B cell (primary cell): ENCODE data around the gene PPP2R2B. TPM values are rescaled to one million over a fixed set of nuclear protein-coding genes. Genes with fewer than 3 reads are reported as not detected.

Source experiments
- ATAC-seq: fragments of 200-7000 bp; cut with Tn5 transposase; one replicate; pipeline ENCODE4 v1.10.0; 2021; ENCODE audit warnings: low read depth, mild to moderate bottlenecking, moderate number of reproducible peaks, moderate library complexity
- CTCF ChIA-PET: fragments of 350-600 bp; sonication (Branson Sonifier 250); formaldehyde crosslinking; loops from one replicate; lab custom pipeline; 2021; ENCODE audit warnings: antibody characterized with exemption, inconsistent platforms; lab: Charles Lee
- POLR2A ChIA-PET: fragments of 350-600 bp; sonication (Branson Sonifier 250); formaldehyde crosslinking; loops from one replicate; lab custom pipeline; 2021; ENCODE audit warnings: antibody characterized with exemption; lab: Charles Lee
- DNase-seq: peaks from one replicate; pipeline ENCODE4 v3.0.0; 2013
- H2AFZ ChIP-seq: 2 replicates; pipeline ENCODE4 v1.6.1; 2012; ENCODE audit warnings: mild to moderate bottlenecking, low read depth, low read length; ENCODE audit not compliant: insufficient read depth, poor library complexity, severe bottlenecking
- H3K27ac ChIP-seq, 2 donors: 1 replicate in 1 of 2; 2 replicates in 1 of 2; pipeline ENCODE4 v1.5.1; 2012 to 2013; ENCODE audit warnings: low read length in 2 of 2, mild to moderate bottlenecking in 2 of 2, moderate library complexity in 1 of 2
- H3K27me3 ChIP-seq, 4 experiments: fragments of 200-600 bp in 1 of 4; sonication (generic) in 1 of 4; replicated peaks in 1 of 4; 1 replicate in 2 of 4; 2 replicates in 2 of 4; pipeline versions ENCODE4 v1.6.1 to v1.7.0; 2013 to 2016; ENCODE audit warnings: low read length in 3 of 4, mild to moderate bottlenecking in 2 of 4, mixed read lengths in 1 of 4, moderate library complexity in 1 of 4; ENCODE audit not compliant: insufficient read depth in 4 of 4, control insufficient read depth in 3 of 4; ENCODE audit errors: control extremely low read depth in 1 of 4
- H3K36me3 ChIP-seq, 2 experiments: replicated peaks in 1 of 2; 1 replicate in 1 of 2; 2 replicates in 1 of 2; pipeline versions ENCODE4 v1.6.1 to v1.7.1; 2013; ENCODE audit warnings: low read length in 1 of 2; ENCODE audit not compliant: insufficient read depth in 2 of 2, control insufficient read depth in 1 of 2; ENCODE audit errors: control extremely low read depth in 1 of 2, extremely low read depth in 1 of 2
- H3K4me1 ChIP-seq, 2 donors: fragments of 200-600 bp in 1 of 2; sonication (generic) in 1 of 2; 1 replicate in 1 of 2; 2 replicates in 1 of 2; pipeline versions ENCODE4 v1.5.1 to v1.6.1; 2013 to 2017; ENCODE audit warnings: low read length in 2 of 2; ENCODE audit not compliant: control insufficient read depth in 2 of 2, insufficient read depth in 2 of 2
- H3K4me2 ChIP-seq: replicated peaks from 2 replicates; pipeline ENCODE3; 2012; ENCODE audit warnings: mild to moderate bottlenecking, low read depth, low read length; ENCODE audit not compliant: poor library complexity, severe bottlenecking
- H3K4me3 ChIP-seq, 5 experiments: fragments of 200-600 bp in 1 of 5; sonication (generic) in 1 of 5; 1 replicate in 3 of 5; 2 replicates in 2 of 5; pipeline versions ENCODE4 v1.5.1 to v1.7.0; 2011 to 2016; ENCODE audit warnings: low read length in 4 of 5, mild to moderate bottlenecking in 4 of 5, low read depth in 2 of 5, control low read depth in 1 of 5, moderate library complexity in 1 of 5; ENCODE audit not compliant: insufficient read depth in 1 of 5; ENCODE audit errors: control extremely low read depth in 1 of 5, extremely low read depth in 1 of 5
- H3K79me2 ChIP-seq: fragments of 200-600 bp; sonication (generic); one replicate; pipeline ENCODE4 v1.6.0; 2016; ENCODE audit warnings: low read length; ENCODE audit not compliant: control insufficient read depth, insufficient read depth
- H3K9ac ChIP-seq: fragments of 200-600 bp; sonication (generic); 2 replicates; pipeline ENCODE4 v1.6.1; 2017; ENCODE audit warnings: mild to moderate bottlenecking, low read length, moderate library complexity
- H3K9me3 ChIP-seq, 3 donors: one replicate each; pipeline versions ENCODE4 v1.6.1 to v1.7.1; 2013; ENCODE audit warnings: low read length in 2 of 3; ENCODE audit not compliant: control insufficient read depth in 2 of 3, insufficient read depth in 1 of 3; ENCODE audit errors: control extremely low read depth in 1 of 3
- H4K20me1 ChIP-seq: 2 replicates; pipeline ENCODE4 v1.6.0; 2012; ENCODE audit warnings: mild to moderate bottlenecking, low read length; ENCODE audit not compliant: insufficient read depth, control insufficient read depth, poor library complexity, severe bottlenecking
- H3K27ac Mint-ChIP-seq: one replicate; pipeline ENCODE4 v1.8.0; 2021; ENCODE audit warnings: mixed read lengths
- H3K27me3 Mint-ChIP-seq: one replicate; pipeline ENCODE4 v1.8.0; 2021; ENCODE audit warnings: mixed read lengths
- H3K4me1 Mint-ChIP-seq: one replicate; pipeline ENCODE4 v1.8.0; 2021; ENCODE audit warnings: mixed read lengths
- H3K4me3 Mint-ChIP-seq: one replicate; pipeline ENCODE4 v1.8.0; 2021; ENCODE audit warnings: mixed read lengths
- H3K9me3 Mint-ChIP-seq: one replicate; pipeline ENCODE4 v1.8.0; 2022; ENCODE audit warnings: mixed read lengths; ENCODE audit not compliant: insufficient read depth
- CTCF ChIP-seq: fragments of 200-600 bp; IDR thresholded peaks from one replicate; pipeline ENCODE4 v1.8.0; 2022; ENCODE audit warnings: antibody characterized with exemption, mild to moderate bottlenecking
- EZH2 ChIP-seq: IDR thresholded peaks from 2 replicates; pipeline ENCODE4 v1.6.1; 2012; ENCODE audit warnings: borderline replicate concordance, low read depth, mild to moderate bottlenecking, moderate library complexity, low read length; ENCODE audit not compliant: insufficient read depth, poor library complexity, severe bottlenecking
- WGBS: methylation state at CpG from one replicate; pipeline ENCODE4 v1.1.5; 2013; ENCODE audit warnings: missing lambda C conversion rate; ENCODE audit not compliant: insufficient coverage; 5-methylcytosine and 5-hydroxymethylcytosine counted together
- intact Hi-C: fragments of 100-400 bp; cut with micrococcal nuclease; formaldehyde crosslinking; loops from one replicate; pipeline ENCODE4 v1.10.0; 2022
- polyA plus RNA-seq: library from polyadenylated mRNA; depleted of rRNA; stranded (reverse); fragments of >200 nt; gene quantifications from 2 replicates; pipeline ENCODE4 v1.2.3, GENCODE V29; 2012
- total RNA-seq, 2 donors: library from RNA; stranded (reverse); fragments of 120-200 nt in 1 of 2; gene quantifications; 1 replicate in 1 of 2; 2 replicates in 1 of 2; pipeline versions ENCODE4 v1.2.3 to v1.2.4, GENCODE V29; 2013 to 2022

Gene PPP2R2B
- total and polyA plus RNA-seq, 2 donors (not counting 1 experiment from before 2014, with no cell fraction given): 0.03 TPM; not detected in 1

DNA sequence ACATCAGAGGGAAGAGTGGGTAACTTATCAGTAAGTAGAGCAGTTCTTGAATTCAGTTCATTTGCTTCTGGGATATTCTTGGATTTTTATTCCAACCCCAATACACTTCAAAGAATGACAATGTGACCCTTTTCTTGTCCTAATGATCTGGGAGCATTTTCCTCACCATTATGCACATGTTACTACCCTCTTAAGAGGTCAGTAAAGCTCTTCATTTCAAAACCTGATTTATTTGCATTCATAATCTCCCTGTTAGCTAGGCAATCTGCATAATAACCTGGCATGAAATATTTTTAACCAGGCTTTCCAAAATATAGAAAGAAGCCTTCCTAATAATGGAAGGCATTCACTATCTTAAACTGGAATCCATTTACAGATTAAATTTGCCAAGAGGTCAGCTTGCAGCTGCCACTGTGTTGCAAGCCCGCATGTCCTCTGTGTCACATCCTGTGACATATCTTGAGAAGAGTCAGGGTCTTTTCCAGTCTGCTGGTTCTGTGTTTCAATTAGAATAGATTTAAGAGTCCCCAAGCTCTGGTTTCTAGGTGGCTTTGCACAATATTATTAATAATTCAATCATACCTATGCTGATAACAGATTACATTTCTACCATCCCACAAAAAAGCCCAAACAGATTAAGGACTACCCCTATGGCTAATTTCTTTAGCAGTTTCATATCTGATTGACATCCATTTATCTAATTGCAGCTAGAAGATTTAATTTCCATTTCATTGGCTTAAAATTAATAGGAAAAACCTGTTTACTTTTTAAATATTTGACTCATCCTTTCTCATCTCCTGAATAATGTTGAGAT, 30.9 kb upstream of the PPP2R2B start:
- no peak for TF ChIP-seq EZH2
- no peak for TF ChIP-seq CTCF
- Histone ChIP-seq H3K27ac (no peak overlapping the region), H3K4me1 (no peaks in the 10 kb centered on the region), H3K79me2 (no peaks in the 10 kb centered on the region), H3K27me3 (no peaks in the 10 kb centered on the region), H2AFZ (no peak overlapping the region), H3K4me3 (no peak overlapping the region), H4K20me1 (no peaks in the 10 kb centered on the region), H3K36me3 (no peaks in the 10 kb centered on the region), H3K4me2 (no peak overlapping the region), H3K9me3 (no peaks in the 10 kb centered on the region), H3K9ac (no peak overlapping the region)
- H3K27ac Mint-ChIP-seq: no peak overlapping the region
- ChIA-PET CTCF (interaction anchor here (1.2 kb wide), 1 partner anchor 55 kb away, joined by 3 read pairs; no protein-coding TSS in a partner anchor), POLR2A (no interaction called here)
- no peaks in the 10 kb centered on the region for H3K4me1 Mint-ChIP-seq
- DNase-seq (no peak), ATAC-seq (no peak)
- intact Hi-C loops: no loop called here
- no peaks in the 10 kb centered on the region for H3K9me3 Mint-ChIP-seq
- no CpG with 5 or more reads among the region's 1 CpG for WGBS
- no peaks in the 10 kb centered on the region for H3K27me3 Mint-ChIP-seq
- H3K4me3 Mint-ChIP-seq: no peak overlapping the region

DNA sequence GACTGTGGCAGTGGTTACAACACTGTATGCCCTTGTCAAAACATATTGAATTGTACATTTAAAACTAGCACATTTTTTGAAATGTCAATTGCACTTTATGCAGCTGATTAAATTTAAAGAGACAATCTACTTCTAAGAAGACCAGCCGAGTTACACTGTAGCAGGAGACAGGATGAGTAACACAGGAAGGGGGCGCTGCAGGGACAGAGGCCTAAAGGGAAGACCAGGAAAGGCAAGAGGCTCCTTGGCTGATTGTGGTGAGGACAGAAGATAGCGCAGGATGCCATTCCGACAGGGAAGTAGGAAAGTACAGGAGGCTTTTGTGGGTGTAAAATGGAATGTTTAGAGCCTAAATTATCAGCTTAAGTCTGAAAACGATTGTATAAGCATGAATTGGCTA, 28.2 kb upstream of the PPP2R2B start:
- H3K36me3 ChIP-seq: no peaks in the 10 kb centered on the region
- TF ChIP-seq CTCF (no peak), EZH2 (no peak)
- CTCF ChIA-PET: no interaction called here
- H3K27me3 ChIP-seq: no peaks in the 10 kb centered on the region
- intact Hi-C loops: no loop called here
- no peak overlapping the region for H2AFZ ChIP-seq
- Mint-ChIP-seq H3K4me3 (no peak overlapping the region), H3K27ac (no peak overlapping the region), H3K4me1 (no peaks in the 10 kb centered on the region), H3K9me3 (no peaks in the 10 kb centered on the region), H3K27me3 (no peaks in the 10 kb centered on the region)
- no peaks in the 10 kb centered on the region for H3K4me1 ChIP-seq
- H3K9me3 ChIP-seq: no peaks in the 10 kb centered on the region
- no peak overlapping the region for H3K27ac ChIP-seq
- H3K4me2 ChIP-seq: no peak overlapping the region
- H4K20me1 ChIP-seq: no peaks in the 10 kb centered on the region
- H3K9ac ChIP-seq: no peak overlapping the region
- 100% methylated on average over 1 of the region's 5 CpGs for WGBS
- no peak for DNase-seq
- no peak overlapping the region for H3K4me3 ChIP-seq
- no peak for ATAC-seq
- POLR2A ChIA-PET: no interaction called here
- H3K79me2 ChIP-seq: no peaks in the 10 kb centered on the region
